Testis (tissue), 2 donors: ENCODE data around the gene SMG1.

Source experiments
- CTCF ChIP-seq, 3 experiments: fragments of 450-650 bp in 2 of 3; fragments of 200-600 bp in 1 of 3; sonication (generic) in 1 of 3; IDR thresholded peaks; one replicate each; pipeline ENCODE4 v1.5.1; 2016 to 2019; ENCODE audit warnings: antibody characterized with exemption in 3 of 3, mild to moderate bottlenecking in 2 of 3, moderate library complexity in 1 of 3
- POLR2A ChIP-seq: fragments of 450-650 bp; IDR thresholded peaks from one replicate; pipeline ENCODE4 v1.6.1; 2017; ENCODE audit warnings: antibody characterized with exemption, mild to moderate bottlenecking, moderate library complexity

GRCh38 chr16:18805257-18805773 is 120.9 kb downstream of the SMG1 start:
- TF ChIP-seq CTCF (IDR thresholded peaks at IDR 0.05) (no peak), POLR2A (no peak)
